Esophagus muscularis mucosa (tissue), 4 donors: ENCODE measurements around the gene SUFU. TPM values are rescaled to one million over a fixed set of nuclear protein-coding genes. Genes with fewer than 3 reads are reported as not detected.
A peak's percentile ranks its signal among the peaks of the same experiment; 100 is the strongest.
"Not testable (repeated sequence)": the region's sequence is repeated elsewhere in the genome, so short reads cannot be mapped to it uniquely, and the experiment has no call there.

ENCODE experiments used
- DNase-seq: peaks from one replicate; pipeline ENCODE4 v3.0.0-alpha.2; 2017; ENCODE audit errors: extremely low spot score
- H3K27ac ChIP-seq, 4 donors: fragments of 200-600 bp; sonication (generic); replicated peaks in 1 of 4; 1 replicate in 3 of 4; 2 replicates in 1 of 4; pipeline ENCODE4 v1.5.1; 2016 to 2019; ENCODE audit warnings: mild to moderate bottlenecking in 1 of 4
- H3K27me3 ChIP-seq, 4 donors: fragments of 200-600 bp; sonication (generic); one replicate each; pipeline versions ENCODE4 v1.5.1 to v1.6.0; 2016 to 2019
- H3K36me3 ChIP-seq, 4 donors: fragments of 200-600 bp; sonication (generic); one replicate each; pipeline ENCODE4 v1.5.1; 2016 to 2019
- H3K4me1 ChIP-seq, 4 donors: fragments of 200-600 bp; sonication (generic); one replicate each; pipeline ENCODE4 v1.5.1; 2016 to 2019
- H3K4me3 ChIP-seq, 4 donors: fragments of 200-600 bp; sonication (generic); 1 replicate in 2 of 4; 2 replicates in 2 of 4; pipeline ENCODE4 v1.5.1; 2016 to 2019; ENCODE audit warnings: mild to moderate bottlenecking in 4 of 4, moderate library complexity in 1 of 4
- H3K9me3 ChIP-seq, 4 donors: fragments of 200-600 bp; sonication (generic); 1 replicate in 3 of 4; 2 replicates in 1 of 4; pipeline ENCODE4 v1.5.1; 2016 to 2019
- EP300 ChIP-seq: sonication (generic); formaldehyde crosslinking; IDR thresholded peaks from one replicate; pipeline ENCODE4 v1.6.1; 2017; ENCODE audit warnings: antibody characterized with exemption
- POLR2A ChIP-seq: fragments of 450-650 bp; IDR thresholded peaks from one replicate; pipeline ENCODE4 v1.6.1; 2017; ENCODE audit warnings: antibody characterized with exemption, moderate library complexity, mild to moderate bottlenecking, low read depth
- POLR2AphosphoS5 ChIP-seq, 2 donors: sonication (generic); formaldehyde crosslinking; IDR thresholded peaks; one replicate each; pipeline ENCODE4 v1.6.1; 2017; ENCODE audit warnings: antibody characterized with exemption in 2 of 2
- WGBS: methylation state at CpG from one replicate; pipeline ENCODE4 v1.1.5; 2018; 5-methylcytosine and 5-hydroxymethylcytosine counted together
- intact Hi-C: fragments of 100-400 bp; cut with DNase I; formaldehyde crosslinking; loops from one replicate; pipeline ENCODE4 v1.15.1; 2023
- total RNA-seq, 4 donors: library from RNA; depleted of rRNA; stranded (reverse); fragments of >200 nt; gene quantifications; one replicate each; pipeline versions ENCODE4 v1.1.0 to v1.2.1, GENCODE V29; 2016
- TF ChIP-seq, protein P1 (sequence below), 3 experiments: fragments of 200-600 bp in 2 of 3; fragments of 450-650 bp in 1 of 3; sonication (generic) in 2 of 3; IDR thresholded peaks; one replicate each; pipeline ENCODE4 v1.5.1; 2017 to 2019; ENCODE audit warnings: antibody characterized with exemption in 3 of 3, mild to moderate bottlenecking in 2 of 3, moderate library complexity in 1 of 3

Gene SUFU
- total RNA-seq, 4 donors from 2014 or later, result 5.0 to 11.7 (median 10.1) TPM

DNA sequence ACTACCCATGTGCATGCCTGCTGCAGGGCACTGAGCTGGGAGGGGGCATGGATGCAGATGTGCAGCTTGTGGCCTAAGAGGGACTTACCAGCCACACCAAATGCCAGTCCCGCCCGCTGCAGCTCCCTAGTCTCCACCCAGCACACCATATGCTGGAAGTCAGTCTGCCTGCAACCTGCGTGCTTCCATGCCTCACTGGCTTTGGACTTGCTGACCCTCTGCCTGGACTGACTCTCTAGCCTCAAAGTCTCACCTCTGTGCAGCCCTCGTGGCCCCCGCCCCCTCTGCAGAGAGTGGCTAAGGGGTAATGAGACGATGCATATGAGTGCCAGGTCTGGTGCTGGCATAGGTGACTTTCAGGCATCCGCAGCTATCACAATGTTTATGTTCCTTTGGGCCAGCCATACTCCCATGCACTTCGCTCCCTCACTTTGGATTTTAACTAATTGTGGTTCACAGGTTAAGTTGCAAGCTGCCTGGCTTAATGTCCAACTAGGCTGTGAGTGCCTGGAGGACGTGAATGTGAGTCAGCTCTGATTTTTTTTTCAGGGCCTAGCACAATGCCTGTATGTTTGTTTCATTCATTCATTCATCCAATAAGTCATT is 162.2 kb downstream of the SUFU start:
- Histone ChIP-seq H3K4me3 (no peak overlapping the region), H3K9me3 (no peaks in the 10 kb centered on the region), H3K27ac (no peak overlapping the region), H3K36me3 (no peaks in the 10 kb centered on the region), H3K27me3 (no peaks in the 10 kb centered on the region), H3K4me1 (peaks cover 22 to 29% (median 26%) of the 10 kb centered on the region in 4 donors)
- no peak for DNase-seq
- TF ChIP-seq POLR2AphosphoS5 (IDR thresholded peaks at IDR 0.05) (no peak), POLR2A (no peak), EP300 (no peak)
- TF ChIP-seq, protein P1, sequence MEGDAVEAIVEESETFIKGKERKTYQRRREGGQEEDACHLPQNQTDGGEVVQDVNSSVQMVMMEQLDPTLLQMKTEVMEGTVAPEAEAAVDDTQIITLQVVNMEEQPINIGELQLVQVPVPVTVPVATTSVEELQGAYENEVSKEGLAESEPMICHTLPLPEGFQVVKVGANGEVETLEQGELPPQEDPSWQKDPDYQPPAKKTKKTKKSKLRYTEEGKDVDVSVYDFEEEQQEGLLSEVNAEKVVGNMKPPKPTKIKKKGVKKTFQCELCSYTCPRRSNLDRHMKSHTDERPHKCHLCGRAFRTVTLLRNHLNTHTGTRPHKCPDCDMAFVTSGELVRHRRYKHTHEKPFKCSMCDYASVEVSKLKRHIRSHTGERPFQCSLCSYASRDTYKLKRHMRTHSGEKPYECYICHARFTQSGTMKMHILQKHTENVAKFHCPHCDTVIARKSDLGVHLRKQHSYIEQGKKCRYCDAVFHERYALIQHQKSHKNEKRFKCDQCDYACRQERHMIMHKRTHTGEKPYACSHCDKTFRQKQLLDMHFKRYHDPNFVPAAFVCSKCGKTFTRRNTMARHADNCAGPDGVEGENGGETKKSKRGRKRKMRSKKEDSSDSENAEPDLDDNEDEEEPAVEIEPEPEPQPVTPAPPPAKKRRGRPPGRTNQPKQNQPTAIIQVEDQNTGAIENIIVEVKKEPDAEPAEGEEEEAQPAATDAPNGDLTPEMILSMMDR (IDR thresholded peaks at IDR 0.05), result no peak
- intact Hi-C loops, result no loop called here
- whole genome bisulfite sequencing, result 68% methylated on average over 6 of the region's 9 CpGs

DNA sequence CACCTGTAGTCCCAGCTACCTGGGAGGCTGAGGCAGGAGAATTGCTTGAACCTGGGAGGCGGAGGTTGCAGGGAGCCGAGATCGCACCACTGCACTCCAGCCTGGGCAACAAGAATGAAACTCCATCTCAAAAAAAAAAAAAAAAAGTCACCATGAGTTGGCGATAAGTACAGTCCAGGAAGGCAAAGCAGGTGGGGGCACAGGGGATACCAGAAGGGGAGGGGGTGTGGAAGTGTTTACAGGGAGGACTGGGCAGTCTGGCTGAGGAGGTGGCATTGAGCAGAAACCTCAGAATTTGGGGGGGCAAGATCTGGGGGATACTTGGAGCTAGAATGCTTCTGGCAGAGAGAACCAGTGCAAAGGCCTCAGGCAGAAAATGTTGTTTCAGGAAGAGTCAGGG is 163.6 kb downstream of the SUFU start:
- H3K36me3 ChIP-seq, DNase-seq, H3K4me3 ChIP-seq, H3K27me3 ChIP-seq, intact Hi-C loops, H3K9me3 ChIP-seq, H3K27ac ChIP-seq: not testable (repeated sequence)
- peaks cover 16 to 22% (median 19%) of the 10 kb centered on the region in 4 donors for H3K4me1 ChIP-seq
- 100% methylated on average over 4 of the region's 4 CpGs for WGBS

DNA sequence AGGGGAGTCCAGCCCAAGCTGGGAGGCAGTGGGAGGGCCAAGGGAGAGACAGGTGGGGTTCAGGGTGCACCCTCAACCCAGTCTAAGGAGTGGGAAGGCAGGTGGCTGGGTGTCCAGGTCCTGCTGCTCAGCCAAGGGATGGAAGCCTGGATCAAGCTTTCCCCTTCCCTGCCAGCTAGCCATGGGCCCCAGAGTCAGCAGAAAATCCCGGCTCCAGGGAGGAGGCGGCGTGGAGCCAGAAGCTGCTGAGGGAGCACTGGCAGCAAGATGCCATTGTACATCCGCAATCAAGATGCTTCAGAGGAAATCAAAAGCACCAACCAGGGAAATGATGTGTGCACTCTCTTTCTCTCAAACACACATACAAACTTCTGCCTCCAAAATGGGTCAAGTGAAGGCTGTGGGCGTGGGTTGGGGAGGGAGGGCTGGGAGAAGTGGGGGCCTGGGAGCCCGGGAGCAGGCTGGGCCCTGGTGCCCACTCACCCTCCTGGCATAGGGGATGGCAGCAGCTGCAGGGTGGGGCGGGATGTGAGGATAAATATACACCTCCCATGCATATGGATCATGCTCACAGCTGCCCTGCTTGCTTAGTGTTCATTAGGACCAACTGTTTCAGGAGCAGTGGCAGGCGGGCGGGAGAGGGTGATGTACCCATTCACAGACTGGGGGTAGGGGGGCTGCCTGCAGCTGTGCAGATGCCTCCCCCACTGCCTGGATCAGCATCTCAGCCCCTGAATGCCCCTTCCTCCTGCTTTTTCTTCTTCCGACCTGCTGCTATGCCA is 164.7 kb downstream of the SUFU start:
- H3K27ac ChIP-seq, result peak overlapping the region in 3 of 4 donors; percentile 28 to 66 (median 41)
- H3K9me3 ChIP-seq, result no peaks in the 10 kb centered on the region
- H3K4me3 ChIP-seq, result no peak overlapping the region
- intact Hi-C loops, result no loop called here
- H3K36me3 ChIP-seq, result no peaks in the 10 kb centered on the region
- no peaks in the 10 kb centered on the region for H3K27me3 ChIP-seq
- 74% methylated on average over 8 of the region's 10 CpGs for WGBS
- TF ChIP-seq POLR2A, result no peak
- no peak for TF ChIP-seq POLR2AphosphoS5 (IDR thresholded peaks at IDR 0.05)
- TF ChIP-seq EP300, result no peak
- TF ChIP-seq, protein P1 (IDR thresholded peaks at IDR 0.05), result no peak
- H3K4me1 ChIP-seq, result peaks cover 24 to 33% (median 29%) of the 10 kb centered on the region in 4 donors
- DNase-seq, result no peak

DNA sequence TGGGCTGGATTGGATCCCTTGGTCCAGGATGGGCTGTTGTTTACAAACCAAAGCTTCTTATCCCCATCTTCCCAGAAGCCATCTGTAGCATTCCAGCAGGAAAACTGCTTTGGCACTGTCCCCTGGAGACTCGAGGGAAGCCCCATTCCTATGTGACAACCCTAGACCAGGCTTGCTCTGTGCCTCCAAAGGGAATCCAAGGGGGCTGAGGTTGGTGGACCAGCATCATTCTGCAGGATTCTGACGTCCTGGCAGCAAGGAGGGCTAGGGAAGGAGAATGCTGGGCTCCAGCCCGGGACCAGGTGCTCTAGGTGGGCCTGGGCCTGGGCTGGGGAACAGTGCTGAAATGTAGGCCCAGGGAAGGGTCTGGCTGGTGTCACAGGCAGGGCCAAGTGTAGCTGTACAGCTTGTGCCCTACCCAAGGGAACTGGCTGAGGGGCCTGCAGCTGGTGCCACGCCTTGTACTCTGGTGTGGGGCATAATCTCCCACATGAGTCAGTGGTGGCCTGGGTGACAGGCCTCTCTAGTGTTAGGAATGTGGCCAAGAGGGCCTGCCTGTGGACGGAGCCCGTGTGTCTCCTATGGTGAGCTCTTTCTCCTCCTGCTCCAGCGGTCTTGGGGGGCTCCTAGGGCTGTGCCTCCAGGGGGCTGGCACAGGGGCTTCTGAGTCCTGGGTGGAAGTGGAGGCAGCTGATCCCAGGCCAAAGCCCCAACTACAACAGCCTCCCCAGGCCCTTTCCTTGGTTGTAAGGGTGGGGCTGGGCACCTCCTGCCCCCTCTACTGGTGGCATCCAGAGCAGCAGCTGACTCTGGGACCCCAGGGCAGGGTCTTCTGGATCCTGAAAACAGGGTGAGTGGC is 165.7 kb downstream of the SUFU start:
- peaks cover 33 to 43% (median 38%) of the 10 kb centered on the region in 4 donors for H3K4me1 ChIP-seq
- no peaks in the 10 kb centered on the region for H3K36me3 ChIP-seq
- no peak overlapping the region for H3K4me3 ChIP-seq
- H3K27me3 ChIP-seq, result no peaks in the 10 kb centered on the region
- DNase-seq, result peak; percentile 80
- no peaks in the 10 kb centered on the region for H3K9me3 ChIP-seq
- no CpG with 5 or more reads among the region's 7 CpGs for WGBS
- TF ChIP-seq POLR2A (no peak), POLR2AphosphoS5 (IDR thresholded peaks at IDR 0.05) (peak; percentile 10 to 59), EP300 (no peak)
- TF ChIP-seq, protein P1 (IDR thresholded peaks at IDR 0.05), result peak in 1 of 3 experiments; percentile 17
- intact Hi-C loops, result no loop called here
- H3K27ac ChIP-seq, result peak overlapping the region; percentile 12 to 66 (median 40)
